ENCODE results near the gene SLC9B1.
A peak's percentile ranks its signal among the peaks of the same experiment; 100 is the strongest.
"Not testable (repeated sequence)": the region's sequence is repeated elsewhere in the genome, so short reads cannot be mapped to it uniquely, and the experiment has no call there.

Gene SLC9B1

DNA sequence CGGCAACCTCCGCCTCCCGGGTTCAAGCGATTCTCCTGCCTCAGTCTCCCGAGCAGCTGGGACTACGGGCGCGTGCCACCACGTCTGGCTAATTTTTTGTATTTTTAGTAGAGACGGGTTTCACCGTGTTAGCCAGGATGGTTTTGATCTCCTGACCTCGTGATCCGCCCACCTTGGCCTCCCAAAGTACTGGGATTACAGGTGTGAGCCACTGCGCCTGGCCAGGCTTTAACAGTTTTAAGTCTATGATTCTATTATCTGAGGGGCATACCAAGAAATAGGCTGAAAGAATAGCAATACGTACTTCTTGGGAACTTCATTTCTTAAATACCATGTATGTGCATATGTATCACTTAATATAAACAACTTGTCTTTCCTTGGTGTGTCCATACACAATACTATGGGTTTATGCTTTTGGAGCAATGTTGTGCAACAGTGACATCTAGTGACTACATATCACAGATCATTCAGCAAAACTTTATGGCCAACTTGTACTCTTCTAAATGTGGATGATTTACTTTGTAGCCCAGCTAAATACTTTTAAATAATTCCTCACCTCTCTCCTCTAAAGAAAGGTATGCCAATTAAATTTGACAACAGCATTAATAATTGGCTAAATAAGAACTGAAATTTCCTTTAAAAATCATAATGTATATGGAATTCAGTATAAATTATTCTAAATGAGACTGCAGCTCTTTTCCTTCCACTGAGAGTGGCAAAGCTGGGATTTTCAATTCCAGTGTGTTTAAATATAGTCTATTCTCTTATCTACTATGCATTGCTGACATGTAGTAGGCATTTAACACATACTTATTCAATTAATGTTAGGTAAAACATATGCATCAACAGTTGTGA is 10.4 kb downstream of the SLC9B1 start:
- peak; percentile 0 for DNase-seq

DNA sequence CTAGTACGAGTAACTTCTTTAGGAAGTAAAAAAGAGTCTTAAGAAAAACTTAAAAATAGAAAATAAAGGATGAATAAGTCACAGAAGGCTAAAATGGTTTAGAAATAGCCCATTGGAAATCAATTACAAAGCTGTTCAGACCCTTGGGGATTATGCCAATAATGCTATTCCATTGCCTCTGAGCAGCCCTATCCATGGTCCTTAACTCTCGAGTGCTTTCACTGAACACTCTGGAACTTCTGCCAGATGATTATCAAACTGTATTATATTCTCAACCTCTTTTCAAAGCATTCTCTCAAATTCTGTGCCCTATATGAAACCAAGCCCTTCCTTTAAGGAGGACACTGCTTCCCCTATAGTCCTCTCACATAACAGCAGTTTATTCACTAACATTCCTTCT is 17.0 kb downstream of the SLC9B1 start:
- no peak for DNase-seq

DNA sequence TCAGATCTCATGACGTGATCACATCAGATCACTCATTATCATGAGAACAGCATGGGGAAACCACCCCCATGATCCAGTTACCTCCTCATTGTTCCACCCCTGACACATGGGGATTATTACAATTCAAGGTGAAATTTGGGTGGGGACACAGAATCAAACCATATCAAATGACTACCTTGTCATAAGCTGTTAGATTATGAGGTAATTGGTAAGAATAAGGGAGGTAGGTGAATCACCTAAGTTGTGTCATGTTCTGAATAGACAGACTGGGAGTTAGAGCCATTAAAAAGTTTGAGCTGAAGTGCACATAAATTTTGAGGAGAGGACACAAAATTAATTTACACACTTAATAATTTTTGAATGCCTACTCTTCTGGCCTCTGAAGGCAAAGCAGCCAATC is 24.7 kb downstream of the SLC9B1 start:
- no peak for DNase-seq

DNA sequence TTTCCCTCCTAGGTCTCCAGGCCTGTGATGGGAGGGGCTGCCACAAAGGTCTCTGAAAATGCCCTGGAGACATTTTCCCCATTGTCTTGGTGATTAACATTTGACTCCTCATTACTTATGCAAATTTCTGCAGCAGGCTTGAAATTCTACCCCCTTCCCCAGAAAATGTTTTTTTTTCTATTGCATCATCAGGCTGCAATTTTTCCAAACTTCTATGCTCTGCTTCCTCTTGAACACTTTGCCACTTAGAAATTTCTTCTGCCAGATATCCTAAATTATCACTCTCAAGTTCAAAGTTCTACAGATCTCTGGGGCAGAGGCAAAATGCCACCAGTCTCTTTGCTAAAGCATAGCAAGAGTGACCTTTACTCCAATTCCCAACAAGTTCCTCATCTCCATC is 25.5 kb downstream of the SLC9B1 start:
- not testable (repeated sequence) for DNase-seq

DNA sequence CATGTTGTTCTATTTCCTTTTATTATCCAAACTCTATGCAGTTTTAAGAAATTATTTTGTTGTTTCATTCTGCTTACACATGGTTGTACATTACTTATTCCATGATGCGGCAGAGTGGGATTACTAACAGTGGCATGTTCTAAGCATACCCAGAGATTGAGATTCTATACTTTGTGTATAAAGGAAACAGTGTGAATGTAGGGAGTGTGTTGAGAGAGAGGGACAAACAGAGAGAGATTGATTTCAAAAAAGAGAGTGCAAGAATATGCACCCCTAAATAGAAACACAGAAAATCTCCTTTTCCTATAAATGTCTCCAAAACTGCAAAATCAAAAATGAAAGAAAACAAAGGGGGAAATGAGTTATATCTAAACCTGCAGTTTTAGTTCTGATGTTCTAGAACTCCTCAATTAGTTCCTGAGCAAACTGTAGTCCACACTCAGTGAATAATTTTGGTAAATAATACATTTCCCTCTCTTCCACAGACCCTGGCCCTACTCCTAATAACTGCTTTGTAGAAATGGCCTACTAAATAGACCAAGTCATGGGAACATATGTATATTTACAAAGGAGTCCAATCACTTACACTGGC is 31.0 kb downstream of the SLC9B1 start:
- DNase-seq = no peak

DNA sequence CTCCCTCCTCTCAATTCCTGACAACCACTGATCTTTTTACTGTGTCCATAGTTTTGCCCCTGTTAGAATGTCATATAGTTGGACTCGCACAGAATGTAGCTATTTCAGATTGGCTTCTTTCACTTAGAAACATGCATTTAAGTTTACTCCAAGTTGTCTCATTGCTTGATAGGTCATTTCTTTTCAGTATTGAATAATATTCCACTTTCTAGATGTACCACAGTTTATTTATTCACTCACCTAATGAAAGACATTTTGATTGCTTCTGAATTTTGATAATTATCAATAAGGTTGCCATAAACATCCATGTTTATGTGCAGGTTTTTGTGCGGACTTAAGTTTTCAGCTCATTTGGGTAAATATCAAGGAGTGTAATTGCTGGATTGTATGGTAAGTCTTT is 38.5 kb downstream of the SLC9B1 start:
- no peak for DNase-seq

DNA sequence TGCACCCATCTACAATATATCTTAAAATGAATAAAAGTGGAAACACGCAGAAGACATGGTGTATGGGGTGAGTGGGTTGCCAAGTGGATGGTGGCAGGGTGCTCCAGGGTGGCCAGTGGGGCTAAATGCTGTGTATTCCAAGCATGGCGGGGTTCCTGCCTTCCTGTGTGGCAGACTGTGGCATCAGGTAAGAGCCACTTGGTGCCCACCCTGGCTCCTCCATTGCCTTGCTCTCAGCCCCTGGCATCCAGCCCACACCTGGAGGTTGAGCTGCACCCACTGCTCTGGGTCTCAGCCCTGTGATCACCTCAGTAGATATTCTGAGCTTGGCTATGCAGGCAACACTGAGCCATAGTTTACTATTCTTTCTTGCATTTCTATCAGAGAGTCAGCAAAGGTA is 57.7 kb downstream of the SLC9B1 start:
- DNase-seq = not testable (repeated sequence)

DNA sequence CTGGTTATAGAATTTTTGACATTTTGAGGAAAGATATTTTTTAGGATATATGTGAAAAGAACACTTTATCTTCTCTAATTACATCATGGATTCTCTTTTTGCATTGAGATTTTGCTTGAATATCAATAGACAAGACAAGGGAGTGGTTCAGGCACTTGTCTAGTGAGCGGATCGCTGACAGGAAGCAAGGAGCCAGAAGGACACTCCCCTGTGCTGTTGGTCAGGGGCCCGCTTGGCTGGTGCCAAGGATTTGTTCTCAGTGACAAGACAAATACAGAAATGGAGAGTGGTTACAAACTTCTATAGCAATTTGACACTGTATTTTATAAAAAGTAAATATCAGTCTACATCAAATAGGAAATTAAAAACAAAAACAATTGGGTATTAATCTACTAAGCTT is 60.0 kb downstream of the SLC9B1 start:
- DNase-seq = no peak

DNA sequence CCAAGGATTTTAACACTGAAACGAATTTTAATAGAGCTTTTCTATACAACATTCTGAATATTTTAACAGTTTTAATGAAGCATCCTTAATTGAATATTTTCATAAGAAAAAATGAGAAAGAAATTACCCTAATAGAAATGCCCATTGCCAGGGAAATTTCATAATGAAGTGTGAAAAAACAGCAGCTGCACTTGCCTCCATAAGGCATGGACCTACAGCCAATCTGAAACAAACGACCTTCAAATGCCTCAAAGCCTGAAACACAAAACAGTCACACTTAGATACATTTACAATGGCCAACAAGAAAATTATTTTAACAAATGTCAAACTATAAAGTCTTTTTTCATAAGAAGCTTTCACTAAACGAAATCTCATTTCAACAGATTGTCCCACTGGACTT is 74.4 kb downstream of the SLC9B1 start:
- no peak for DNase-seq

DNA sequence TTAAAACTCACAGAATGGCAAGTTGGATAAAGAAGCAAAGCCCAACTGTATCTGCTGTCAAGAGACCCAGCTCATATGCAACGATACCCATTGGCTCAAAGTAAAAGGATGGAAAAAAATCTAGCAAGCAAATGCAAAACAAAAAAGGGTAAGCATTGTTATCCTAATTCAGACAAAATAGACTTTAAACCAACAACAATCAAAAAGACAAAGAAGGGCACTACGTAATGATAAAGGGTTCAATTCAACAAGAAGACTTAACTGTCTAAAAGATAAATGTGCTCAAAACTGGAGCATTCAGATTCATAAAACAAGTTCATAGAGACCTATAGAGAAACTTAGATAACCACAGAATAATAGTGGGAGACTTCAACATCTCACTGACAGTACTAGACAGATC is 81.4 kb downstream of the SLC9B1 start:
- not testable (repeated sequence) for DNase-seq

DNA sequence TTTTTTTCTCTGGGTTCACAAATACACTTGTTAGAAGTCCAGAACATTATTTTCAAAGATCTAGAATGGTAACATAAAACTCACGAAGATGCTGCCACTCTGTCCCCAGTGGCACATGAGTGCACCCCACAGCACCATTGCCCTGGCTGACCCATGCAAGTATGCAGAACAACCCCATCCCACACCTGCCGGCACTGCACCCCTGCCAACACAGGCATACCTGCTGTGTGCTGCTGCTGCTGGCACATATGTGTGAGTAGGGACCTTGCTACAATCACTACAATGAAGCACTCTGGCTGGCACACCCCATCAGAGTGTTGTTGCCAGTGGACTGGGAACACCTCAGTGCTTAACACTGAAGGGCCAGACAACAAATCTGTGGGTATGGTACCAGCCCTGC is 83.8 kb downstream of the SLC9B1 start:
- no peak for DNase-seq

DNA sequence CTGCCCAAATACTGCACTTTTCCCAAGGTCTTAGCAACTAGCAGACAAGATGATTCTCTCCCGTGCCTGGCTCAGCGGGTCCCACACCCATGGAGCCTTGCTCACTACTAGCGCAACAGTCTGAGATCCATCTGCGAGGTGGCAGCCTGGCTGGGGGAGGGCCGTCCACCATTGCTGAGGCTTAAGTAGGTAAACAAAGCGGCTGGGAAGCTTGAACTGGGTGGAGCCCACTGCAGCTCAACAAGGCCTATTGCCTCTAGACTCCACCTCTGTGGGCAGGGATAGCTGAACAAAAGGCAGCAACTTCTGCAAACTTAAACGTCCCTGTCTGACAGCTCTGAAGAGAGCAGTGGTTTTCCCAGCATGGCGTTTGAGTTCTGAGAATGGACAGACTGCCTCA is 99.8 kb downstream of the SLC9B1 start:
- DNase-seq = not testable (repeated sequence)

DNA sequence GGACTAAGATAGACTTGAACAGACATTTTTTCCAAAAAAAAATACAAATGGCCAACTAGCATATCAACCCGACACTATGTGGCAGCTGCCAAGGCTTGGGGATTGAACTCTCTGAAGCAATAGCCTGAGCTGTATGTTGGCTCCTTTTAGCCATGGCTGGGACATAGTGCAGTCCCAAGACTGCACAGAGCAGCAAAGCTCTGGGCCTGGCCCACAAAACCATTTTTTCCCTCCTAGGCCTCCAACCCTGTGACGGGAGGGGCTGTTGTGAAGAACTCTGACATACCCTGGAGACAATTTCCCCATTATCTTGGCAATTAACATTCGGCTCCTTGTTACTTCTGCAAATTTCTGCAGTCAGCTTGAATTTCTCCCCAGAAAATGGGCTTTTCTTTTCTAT is 100.6 kb downstream of the SLC9B1 start:
- DNase-seq = no peak

DNA sequence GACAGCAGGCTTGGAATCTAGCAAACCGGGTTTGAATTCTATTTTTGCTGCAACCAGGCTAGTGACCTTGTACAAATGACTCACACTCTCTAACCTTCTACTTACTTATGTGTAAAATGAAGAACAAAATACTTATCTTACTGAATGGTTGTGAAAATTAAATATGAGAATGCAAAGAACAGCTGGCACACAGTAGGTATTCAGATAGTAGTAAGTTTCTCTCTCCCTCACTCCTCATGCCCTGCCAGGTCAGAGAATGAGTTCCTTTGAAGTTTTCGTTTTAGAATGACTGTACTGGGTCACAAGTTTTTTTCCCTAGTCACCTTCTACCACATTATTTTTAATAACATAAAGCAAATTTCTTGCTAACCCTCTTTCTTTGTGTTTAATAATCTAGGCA is 117.7 kb downstream of the SLC9B1 start:
- DNase-seq = no peak

DNA sequence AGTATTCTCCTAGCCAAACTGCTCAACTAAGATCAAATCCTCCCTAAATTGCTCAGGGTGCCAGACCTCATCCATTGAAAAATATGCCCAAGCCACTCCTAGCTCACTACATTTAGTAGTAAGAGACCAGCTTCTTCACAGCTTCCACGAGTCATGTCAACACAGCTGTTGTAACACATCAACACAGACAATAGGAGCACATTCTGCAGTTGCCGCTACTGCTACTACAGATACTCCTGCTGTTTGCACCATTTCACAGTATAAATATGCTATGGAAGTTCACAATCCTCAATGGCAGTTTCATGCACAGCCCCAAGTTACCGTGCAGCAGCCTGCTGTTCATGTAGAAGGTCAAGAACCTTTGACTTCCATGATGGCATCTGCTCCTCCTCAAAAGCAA is 121.9 kb downstream of the SLC9B1 start:
- not testable (repeated sequence) for DNase-seq

DNA sequence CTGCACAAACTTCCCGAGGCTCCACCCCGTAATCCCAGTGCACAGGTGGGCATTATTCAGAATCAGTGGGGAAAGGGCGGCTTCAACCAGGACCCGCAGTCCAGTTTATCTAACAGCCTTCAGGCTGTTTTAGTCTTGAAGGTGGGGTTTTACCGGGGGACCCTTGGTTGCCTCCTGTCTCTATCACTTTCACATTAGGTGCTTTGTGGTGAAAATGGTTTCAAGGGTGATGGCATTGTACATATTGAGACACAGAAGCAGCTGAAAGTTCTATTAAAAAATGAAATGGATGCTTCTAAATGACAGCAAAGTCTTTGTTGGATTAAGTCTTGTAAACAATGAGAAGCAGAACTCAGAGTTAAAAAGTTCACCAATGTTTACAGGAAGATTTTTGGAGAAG is 123.0 kb downstream of the SLC9B1 start:
- DNase-seq = not testable (repeated sequence)

DNA sequence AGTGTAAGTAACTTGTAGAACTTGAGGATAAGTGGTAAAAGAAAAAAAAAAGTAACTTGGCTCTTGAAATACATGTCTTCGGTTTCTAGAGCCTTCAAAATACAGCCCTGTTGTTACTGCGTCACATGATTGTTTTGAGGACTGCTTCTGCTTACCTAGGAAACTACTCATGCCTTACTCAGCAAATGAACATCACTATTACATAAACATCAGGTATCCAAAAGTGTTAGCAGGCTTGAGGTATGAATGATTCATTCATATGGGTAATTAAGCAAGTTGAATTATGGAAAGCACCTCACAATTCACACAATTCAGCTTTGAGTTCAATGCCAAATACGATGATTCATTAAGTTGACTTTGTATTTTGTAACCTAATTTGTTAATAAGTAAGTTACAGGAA is 129.6 kb downstream of the SLC9B1 start:
- not testable (repeated sequence) for DNase-seq

DNA sequence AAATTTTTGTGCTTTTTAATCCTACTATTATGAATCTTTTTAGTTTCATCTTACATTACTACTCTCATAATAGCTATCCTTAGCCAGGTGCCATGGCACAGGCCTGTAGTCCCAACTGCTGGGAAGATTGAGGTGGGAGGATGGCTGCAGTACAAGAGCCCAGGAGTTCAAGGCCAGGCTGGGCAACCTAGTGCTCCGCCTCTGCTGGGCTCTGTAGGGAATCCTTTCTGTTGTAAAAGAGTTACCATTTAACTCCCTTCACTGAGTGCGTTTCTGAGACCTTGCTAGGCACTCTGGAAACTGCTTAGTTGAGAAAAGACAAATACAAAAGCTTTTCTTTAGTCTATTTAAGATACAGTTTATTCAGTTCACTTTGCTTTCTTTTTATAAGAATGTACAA is 130.9 kb downstream of the SLC9B1 start:
- DNase-seq = not testable (repeated sequence)

DNA sequence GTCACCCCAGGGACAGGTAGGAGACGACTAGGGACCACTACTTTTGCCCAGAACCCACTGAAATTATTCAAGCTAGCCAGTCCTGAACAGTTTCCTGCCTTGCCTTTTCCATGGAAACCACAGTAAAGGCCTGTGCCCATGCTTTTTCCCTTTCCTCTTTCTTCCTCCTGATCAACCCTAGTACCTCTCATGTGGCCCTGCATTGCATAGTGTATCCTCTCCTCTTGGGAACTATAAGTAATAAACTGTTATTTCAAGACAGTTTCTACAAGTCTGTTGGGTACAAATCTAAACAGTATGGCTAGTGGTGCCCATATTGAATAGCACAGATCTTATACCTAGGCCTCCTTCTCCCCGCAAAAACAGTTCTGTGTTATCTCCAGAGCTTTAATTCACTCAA is 136.2 kb downstream of the SLC9B1 start:
- no peak for DNase-seq

DNA sequence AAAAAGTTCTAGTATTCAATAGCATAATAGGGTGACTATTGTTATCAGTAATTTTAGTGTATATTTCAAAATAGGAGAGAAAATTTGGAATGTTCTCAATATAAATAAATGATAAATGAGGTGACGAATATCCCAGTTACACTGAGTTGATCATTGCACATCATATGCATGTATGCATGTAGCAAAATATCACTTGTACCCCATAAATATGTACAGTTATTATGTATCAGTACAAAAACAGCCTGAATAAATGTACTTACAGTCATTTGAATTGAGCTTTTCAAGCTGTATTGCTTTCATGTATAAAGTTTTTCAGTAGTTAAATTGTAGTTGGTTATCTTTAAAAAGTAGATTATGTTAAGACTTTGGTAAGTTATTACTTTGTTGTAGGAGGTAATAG is 138.2 kb downstream of the SLC9B1 start:
- no peak for DNase-seq

DNA sequence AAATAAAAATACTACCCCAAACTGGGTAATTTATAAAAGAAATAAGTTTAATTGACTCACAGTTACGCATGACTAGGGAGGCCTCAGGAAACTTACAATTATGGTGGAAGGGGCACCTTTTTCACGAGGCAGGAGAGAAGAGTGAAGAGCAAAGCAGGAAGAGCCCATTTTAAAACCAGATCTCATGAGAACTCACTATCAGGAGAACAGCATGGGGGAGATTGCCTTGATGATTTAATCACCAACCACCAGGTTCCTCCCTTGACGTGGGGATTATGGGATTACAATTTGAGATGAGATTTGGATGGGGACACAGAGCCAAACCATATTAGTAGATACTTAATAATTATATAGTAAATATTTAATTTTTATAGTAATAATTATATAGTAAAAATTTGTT is 140.6 kb downstream of the SLC9B1 start:
- DNase-seq = no peak

DNA sequence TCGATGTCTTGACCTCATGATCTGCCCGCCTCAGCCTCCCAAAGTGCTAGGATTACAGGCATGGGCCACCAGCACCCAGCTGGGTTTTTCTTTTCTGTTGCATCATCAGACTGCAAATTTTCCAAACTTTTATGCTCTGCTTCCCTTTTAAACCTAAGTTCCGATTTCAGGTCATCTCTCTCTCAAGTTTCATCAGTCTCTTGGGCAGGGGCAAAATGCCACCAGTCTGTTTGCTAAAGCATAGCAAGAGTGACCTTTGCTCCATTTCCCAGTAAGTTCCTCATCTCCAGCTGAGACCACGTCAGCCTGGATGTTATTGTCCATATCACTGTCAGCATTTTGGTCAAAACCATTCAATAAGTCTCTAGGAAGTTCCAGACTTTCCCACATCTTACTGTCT is 141.2 kb downstream of the SLC9B1 start:
- DNase-seq = not testable (repeated sequence)

DNA sequence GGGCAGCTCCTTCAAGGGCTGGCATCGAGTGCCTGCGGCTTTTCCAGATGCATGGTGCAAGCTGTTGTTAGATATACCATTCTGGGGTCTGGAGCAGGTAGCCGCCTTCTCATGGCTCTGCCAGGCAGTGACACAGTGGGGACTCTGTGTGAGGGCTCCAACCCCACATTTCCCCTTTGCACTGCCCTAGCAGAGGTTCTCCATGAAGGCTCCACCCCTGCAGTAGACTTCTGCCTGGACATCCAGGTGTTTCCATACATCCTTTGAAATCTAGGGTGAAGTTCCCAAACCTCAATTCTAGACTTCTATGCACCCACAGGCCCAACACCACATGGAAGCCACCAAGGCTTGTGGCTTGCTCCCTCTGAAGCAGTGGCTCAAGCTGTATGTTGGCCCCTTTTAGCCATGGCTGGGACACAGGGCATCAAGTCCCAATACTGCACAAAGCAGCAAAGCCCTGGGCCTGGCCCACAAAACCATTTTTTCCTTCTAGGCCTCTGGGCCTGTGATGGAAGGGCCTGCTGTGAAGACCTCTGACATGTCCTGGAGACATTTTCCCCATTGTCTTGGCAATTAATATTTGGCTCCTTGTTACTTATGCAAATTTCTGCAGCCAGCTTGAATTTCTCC is 141.9 kb downstream of the SLC9B1 start:
- not testable (repeated sequence) for DNase-seq

DNA sequence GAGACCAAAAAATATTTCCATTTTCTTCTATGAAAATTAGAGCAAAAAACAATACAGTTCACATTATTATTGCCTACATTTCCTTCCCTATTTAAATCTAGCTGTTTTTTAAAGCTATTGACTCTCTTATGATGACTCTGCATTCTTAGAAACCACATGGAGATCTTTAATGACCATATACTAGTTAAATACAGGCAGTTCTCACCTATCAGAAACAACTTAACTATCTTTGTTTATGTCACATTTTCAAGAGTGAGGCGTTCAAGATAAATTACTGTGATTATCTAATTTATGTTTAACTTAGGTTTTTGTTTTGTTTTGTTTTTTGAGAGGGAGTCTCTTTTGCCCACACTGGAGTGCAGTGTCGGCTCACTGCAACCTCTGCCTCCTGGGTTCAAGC is 147.7 kb downstream of the SLC9B1 start:
- no peak for DNase-seq
